Measurements from ENCODE around the gene SMIM33. TPM values are rescaled to one million over a fixed set of nuclear protein-coding genes. Genes with fewer than 3 reads are reported as not detected.

SMIM33 gene
- total and polyA plus RNA-seq, 9 of the 15 experiments (the other 6 are each of a cell fraction or from before 2014, with no cell fraction given) = not detected

- no peak for TF ChIP-seq ARID3A (IDR thresholded peaks at IDR 0.05; ENCODE audit: borderline replicate concordance, low read depth, low read length)
- TF ChIP-seq SETDB1 (IDR thresholded peaks at IDR 0.05; ENCODE audit: low read length) = no peak
- no peak for TF ChIP-seq CREB5 (CRISPR knock-in tag; IDR thresholded peaks at IDR 0.05)
- no peak for TF ChIP-seq XRCC3 (IDR thresholded peaks at IDR 0.05)
- TF ChIP-seq DDX20 (tag; IDR thresholded peaks at IDR 0.05; ENCODE audit: low read depth) = 0 out of 2 replicates have a peak, but pooled peaks have one; percentile 23
- TF ChIP-seq TAF7 (tag; IDR thresholded peaks at IDR 0.05) = peak; percentile 30; the same call in 1 of the 2 replicates
- peak; percentile 9; the same call in 1 of the 2 replicates for TF ChIP-seq MYNN (IDR thresholded peaks at IDR 0.05)
- no peak for TF ChIP-seq MYNN (CRISPR knock-in tag; IDR thresholded peaks at IDR 0.05)
- no peak for TF ChIP-seq SMARCC2 (IDR thresholded peaks at IDR 0.05; ENCODE audit: low read depth)
- peak; percentile 39; the same call in 1 of the 2 replicates for TF ChIP-seq ZBTB7A (IDR thresholded peaks at IDR 0.05; ENCODE audit: borderline replicate concordance, control insufficient read depth, low read depth, low read length)
- TF ChIP-seq MNT (conservative IDR thresholded peaks at IDR 0.05) = peak in 1 of 2 experiments; percentile 34; a peak in 3 of 4 replicates
- TF ChIP-seq GMEB1 (CRISPR knock-in tag; IDR thresholded peaks at IDR 0.05) = 0 out of 2 replicates have a peak, but pooled peaks have one; percentile 10
- TF ChIP-seq MBD1 (CRISPR knock-in tag; IDR thresholded peaks at IDR 0.05) = no peak
- TF ChIP-seq KAT2B (IDR thresholded peaks at IDR 0.05; ENCODE audit: low read depth, low read length) = no peak
- peak; percentile 4; the same call in 1 of the 2 replicates for TF ChIP-seq PKNOX1 (IDR thresholded peaks at IDR 0.05)
These were observed 11.5 kb downstream of the SMIM33 start, which contains the start of gene STING1 (continued) for GRCh38 chr5:139482050-139482889.

Measured in K562 (cell line).